ENCODE measurements around the gene NOC3L. TPM values are rescaled to one million over a fixed set of nuclear protein-coding genes. Genes with fewer than 3 reads are reported as not detected.

NOC3L gene
- total and polyA plus RNA-seq, 2 donors from 2014 or later: 6.0 to 17.7 TPM

DNA sequence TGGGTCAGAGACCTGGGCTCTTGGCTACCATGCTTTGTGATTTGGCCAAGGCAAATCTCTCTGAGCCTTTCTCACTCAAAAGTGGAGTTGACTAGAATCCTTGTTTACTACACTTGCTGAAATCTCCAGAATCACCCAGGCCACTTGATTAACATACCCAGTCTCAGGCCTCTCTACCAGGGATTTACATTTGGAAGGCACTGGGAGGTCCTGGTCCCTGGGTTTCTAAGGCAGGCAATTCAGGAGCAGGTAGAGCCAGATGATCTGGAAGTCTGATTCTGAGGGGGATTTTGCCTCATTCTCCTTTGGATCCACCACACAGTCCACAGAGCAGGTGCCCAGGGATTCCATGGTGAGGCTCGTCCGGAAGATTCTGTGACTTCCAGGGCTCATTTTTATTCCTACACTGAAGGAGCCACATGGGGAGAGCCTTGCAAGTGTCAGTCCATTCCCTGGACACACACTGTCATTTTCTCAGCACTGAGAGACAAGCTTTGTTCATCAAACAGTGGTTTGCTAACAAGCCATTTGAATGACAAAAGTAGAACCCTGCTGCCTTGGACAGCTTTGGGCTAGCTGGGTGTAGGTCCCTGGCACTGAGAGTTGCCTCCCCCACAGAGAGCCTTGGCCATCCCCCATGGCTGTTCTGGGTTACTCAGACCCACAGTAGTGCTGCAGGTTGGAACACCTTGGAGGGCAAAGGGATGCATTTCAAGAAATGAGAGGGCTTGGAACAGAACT, 74.2 kb downstream of the NOC3L start:
- no peaks in the 10 kb centered on the region for H3K9me3 ChIP-seq (ENCODE audit: control insufficient read depth in 2 of 3, insufficient read depth in 1 of 3, low read length in 3 of 3)
- H3K27ac ChIP-seq (ENCODE audit: low read depth in 2 of 2, low read length in 2 of 2): no peak overlapping the region
- DNase-seq: no peak
- no peak overlapping the region for H3K4me3 ChIP-seq (ENCODE audit: low read length in 3 of 3)
- H3K36me3 ChIP-seq (ENCODE audit: control insufficient read depth in 2 of 3, insufficient read depth in 3 of 3, low read length in 3 of 3): peaks cover 0 to 3% (median 0%) of the 10 kb centered on the region in 3 donors
- FAIRE-seq: no peak
- H3K9ac ChIP-seq (ENCODE audit: low read length in 3 of 3): no peak overlapping the region
- intact Hi-C loops (cut with DNase I): no loop called here
- H3K4me1 ChIP-seq (ENCODE audit: control insufficient read depth in 2 of 3, insufficient read depth in 2 of 3, low read depth in 1 of 3, low read length in 3 of 3): peaks cover 0 to 2% (median 0%) of the 10 kb centered on the region in 3 donors
- TF ChIP-seq, protein P1, sequence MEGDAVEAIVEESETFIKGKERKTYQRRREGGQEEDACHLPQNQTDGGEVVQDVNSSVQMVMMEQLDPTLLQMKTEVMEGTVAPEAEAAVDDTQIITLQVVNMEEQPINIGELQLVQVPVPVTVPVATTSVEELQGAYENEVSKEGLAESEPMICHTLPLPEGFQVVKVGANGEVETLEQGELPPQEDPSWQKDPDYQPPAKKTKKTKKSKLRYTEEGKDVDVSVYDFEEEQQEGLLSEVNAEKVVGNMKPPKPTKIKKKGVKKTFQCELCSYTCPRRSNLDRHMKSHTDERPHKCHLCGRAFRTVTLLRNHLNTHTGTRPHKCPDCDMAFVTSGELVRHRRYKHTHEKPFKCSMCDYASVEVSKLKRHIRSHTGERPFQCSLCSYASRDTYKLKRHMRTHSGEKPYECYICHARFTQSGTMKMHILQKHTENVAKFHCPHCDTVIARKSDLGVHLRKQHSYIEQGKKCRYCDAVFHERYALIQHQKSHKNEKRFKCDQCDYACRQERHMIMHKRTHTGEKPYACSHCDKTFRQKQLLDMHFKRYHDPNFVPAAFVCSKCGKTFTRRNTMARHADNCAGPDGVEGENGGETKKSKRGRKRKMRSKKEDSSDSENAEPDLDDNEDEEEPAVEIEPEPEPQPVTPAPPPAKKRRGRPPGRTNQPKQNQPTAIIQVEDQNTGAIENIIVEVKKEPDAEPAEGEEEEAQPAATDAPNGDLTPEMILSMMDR (IDR thresholded peaks at IDR 0.05; ENCODE audit: borderline replicate concordance, extremely low read depth, insufficient read depth): no peak
- H3K27me3 ChIP-seq (ENCODE audit: control insufficient read depth, insufficient read depth, low read length): no peaks in the 10 kb centered on the region

DNA sequence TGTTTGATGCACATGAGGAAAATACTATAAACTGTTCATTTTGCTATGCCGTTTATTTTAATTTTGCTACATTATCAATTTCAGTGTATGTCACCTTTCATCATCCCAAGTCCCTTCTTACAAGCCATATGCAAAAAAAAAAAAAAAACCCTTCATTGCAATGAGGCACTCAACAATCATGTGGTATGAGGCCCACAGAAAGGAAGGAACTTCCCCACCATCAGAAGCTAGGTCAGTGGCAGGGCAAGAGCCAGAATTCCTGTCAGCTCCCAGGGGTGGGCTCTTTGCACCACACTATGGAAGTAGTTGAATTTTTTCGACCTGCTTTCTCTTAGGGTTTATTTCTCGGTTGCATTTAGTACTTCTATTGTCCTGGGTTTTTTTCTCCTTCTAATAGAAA, 75.4 kb downstream of the NOC3L start:
- TF ChIP-seq, protein P1 (IDR thresholded peaks at IDR 0.05; ENCODE audit: borderline replicate concordance, extremely low read depth, insufficient read depth): no peak
- Histone ChIP-seq H3K9me3 (ENCODE audit: control insufficient read depth in 2 of 3, insufficient read depth in 1 of 3, low read length in 3 of 3) (no peaks in the 10 kb centered on the region), H3K27me3 (ENCODE audit: control insufficient read depth, insufficient read depth, low read length) (no peaks in the 10 kb centered on the region), H3K4me1 (ENCODE audit: control insufficient read depth in 2 of 3, insufficient read depth in 2 of 3, low read depth in 1 of 3, low read length in 3 of 3) (no peaks in the 10 kb centered on the region), H3K9ac (ENCODE audit: low read length in 3 of 3) (no peak overlapping the region), H3K4me3 (ENCODE audit: low read length in 3 of 3) (no peak overlapping the region), H3K36me3 (ENCODE audit: control insufficient read depth in 2 of 3, insufficient read depth in 3 of 3, low read length in 3 of 3) (peaks cover 0 to 3% (median 0%) of the 10 kb centered on the region in 3 donors), H3K27ac (ENCODE audit: low read depth in 2 of 2, low read length in 2 of 2) (no peak overlapping the region)
- DNase-seq (peak in 1 of 5 donors; percentile 41), FAIRE-seq (no peak)
- intact Hi-C loops (cut with DNase I): no loop called here

DNA sequence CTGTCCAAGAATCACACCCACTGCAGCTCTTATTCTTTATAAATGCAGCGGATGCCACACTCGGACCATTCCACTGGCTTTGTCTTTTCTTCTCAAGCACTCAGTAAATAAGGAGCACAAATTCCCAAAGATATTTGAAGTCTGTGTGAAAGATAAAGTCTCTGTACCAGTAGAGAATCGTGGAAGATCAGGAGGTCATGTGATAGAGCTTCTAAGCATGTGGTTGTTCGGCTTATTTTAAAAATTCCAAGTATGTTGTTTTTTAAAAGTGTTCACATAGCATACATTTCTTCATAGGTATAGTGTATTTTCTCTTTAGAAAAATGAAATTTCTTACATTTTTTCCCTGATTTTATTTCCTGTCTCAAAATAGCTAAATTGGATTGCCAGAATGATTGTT, 75.8 kb downstream of the NOC3L start:
- Histone ChIP-seq H3K4me1 (ENCODE audit: control insufficient read depth in 2 of 3, insufficient read depth in 2 of 3, low read depth in 1 of 3, low read length in 3 of 3) (no peaks in the 10 kb centered on the region), H3K4me3 (ENCODE audit: low read length in 3 of 3) (no peak overlapping the region), H3K27ac (ENCODE audit: low read depth in 2 of 2, low read length in 2 of 2) (no peak overlapping the region), H3K36me3 (ENCODE audit: control insufficient read depth in 2 of 3, insufficient read depth in 3 of 3, low read length in 3 of 3) (peaks cover 0 to 3% (median 0%) of the 10 kb centered on the region in 3 donors), H3K27me3 (ENCODE audit: control insufficient read depth, insufficient read depth, low read length) (no peaks in the 10 kb centered on the region), H3K9ac (ENCODE audit: low read length in 3 of 3) (no peak overlapping the region), H3K9me3 (ENCODE audit: control insufficient read depth in 2 of 3, insufficient read depth in 1 of 3, low read length in 3 of 3) (no peaks in the 10 kb centered on the region)
- TF ChIP-seq, protein P1 (IDR thresholded peaks at IDR 0.05; ENCODE audit: borderline replicate concordance, extremely low read depth, insufficient read depth): no peak
- intact Hi-C loops (cut with DNase I): no loop called here
- DNase-seq (no peak), FAIRE-seq (no peak)
